AG04449 (cell line): ENCODE measurements around the gene TRIM15.

ENCODE experiments used
- CTCF ChIA-PET: fragments of 350-600 bp; formaldehyde crosslinking; extraction: SDS; loops from one replicate; lab custom pipeline; 2021; ENCODE audit warnings: antibody characterized with exemption; lab: Yijun Ruan, JAX
- POLR2A ChIA-PET: fragments of 400-600, 350-600 bp; formaldehyde crosslinking; extraction: SDS; loops from one replicate; lab custom pipeline; 2020; ENCODE audit warnings: antibody characterized with exemption, inconsistent platforms; lab: Yijun Ruan, JAX
- DNase-seq: peaks from one replicate; pipeline ENCODE4 v3.0.0-alpha.2; 2010; ENCODE audit warnings: low read depth, low spot score
- H3K4me3 ChIP-seq: 2 replicates; pipeline ENCODE4 v1.5.1; 2011; ENCODE audit warnings: low read depth, mild to moderate bottlenecking, control low read depth, low read length
- TF ChIP-seq, protein P1 (sequence below): IDR thresholded peaks from one replicate; pipeline ENCODE4 v1.5.1; 2011; ENCODE audit warnings: mild to moderate bottlenecking, moderate library complexity, low read length, control low read depth, inconsistent platforms; ENCODE audit not compliant: insufficient read depth; ENCODE audit errors: missing control alignments

The TRIM15 gene

DNA sequence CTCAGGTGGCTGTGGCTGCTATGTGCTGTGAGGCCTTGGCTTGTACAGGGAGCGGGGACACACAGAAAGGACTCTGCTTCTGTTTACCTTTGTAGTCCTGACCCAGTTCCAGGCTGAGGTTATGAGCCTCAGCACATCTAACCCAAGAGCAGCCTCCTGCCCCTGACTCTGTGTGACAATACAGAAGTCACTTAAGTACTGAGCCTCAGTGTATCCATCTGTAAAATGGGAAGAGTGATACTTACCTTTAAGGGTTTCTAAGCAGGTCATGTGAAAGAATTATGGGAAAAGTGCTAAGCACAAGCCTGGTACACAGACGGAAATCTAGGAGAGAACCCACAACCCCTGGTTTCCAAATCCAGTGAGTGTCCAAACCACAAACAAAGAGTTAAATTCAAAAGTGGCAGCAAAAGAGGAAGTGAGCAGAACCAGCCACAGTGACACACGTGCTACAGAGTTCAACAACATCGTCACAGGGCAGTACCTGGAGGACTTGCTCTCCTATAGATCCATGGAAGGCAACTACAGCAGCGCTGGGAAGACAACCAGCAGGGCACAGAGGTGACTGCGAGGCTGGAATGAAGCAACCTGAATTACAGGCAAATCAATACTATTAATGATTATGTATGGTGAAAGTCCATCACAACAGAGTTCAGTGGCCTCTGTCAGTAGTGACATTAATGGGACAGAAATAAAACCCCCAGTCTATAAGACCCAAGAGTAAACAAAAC is 37.4 kb downstream of the TRIM15 start:
- TF ChIP-seq, protein P1, sequence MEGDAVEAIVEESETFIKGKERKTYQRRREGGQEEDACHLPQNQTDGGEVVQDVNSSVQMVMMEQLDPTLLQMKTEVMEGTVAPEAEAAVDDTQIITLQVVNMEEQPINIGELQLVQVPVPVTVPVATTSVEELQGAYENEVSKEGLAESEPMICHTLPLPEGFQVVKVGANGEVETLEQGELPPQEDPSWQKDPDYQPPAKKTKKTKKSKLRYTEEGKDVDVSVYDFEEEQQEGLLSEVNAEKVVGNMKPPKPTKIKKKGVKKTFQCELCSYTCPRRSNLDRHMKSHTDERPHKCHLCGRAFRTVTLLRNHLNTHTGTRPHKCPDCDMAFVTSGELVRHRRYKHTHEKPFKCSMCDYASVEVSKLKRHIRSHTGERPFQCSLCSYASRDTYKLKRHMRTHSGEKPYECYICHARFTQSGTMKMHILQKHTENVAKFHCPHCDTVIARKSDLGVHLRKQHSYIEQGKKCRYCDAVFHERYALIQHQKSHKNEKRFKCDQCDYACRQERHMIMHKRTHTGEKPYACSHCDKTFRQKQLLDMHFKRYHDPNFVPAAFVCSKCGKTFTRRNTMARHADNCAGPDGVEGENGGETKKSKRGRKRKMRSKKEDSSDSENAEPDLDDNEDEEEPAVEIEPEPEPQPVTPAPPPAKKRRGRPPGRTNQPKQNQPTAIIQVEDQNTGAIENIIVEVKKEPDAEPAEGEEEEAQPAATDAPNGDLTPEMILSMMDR = no peak
- ChIA-PET CTCF (no interaction called here), POLR2A (no interaction called here)
- no peak overlapping the region for H3K4me3 ChIP-seq
- DNase-seq = no peak

DNA sequence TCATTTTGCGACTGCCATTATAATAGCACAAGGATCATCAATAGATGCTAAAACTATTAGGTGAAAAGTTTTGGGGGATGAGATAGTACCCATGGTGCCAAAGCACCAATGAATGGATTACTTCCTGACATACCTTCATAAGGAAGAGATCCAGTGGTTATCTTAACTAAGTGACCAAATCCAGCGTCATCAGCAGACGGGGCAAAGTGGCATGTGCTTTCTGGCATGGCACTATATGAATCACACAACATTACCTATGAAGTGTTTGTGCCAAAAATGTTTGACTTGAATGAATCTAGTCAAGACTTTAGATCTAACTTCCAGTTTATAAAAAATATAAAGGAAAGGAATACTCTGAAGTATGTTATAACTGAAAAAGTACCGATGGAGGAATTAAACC is 39.0 kb downstream of the TRIM15 start:
- TF ChIP-seq, protein P1 = no peak
- no peak for DNase-seq
- ChIA-PET CTCF (no interaction called here), POLR2A (no interaction called here)
- no peak overlapping the region for H3K4me3 ChIP-seq

DNA sequence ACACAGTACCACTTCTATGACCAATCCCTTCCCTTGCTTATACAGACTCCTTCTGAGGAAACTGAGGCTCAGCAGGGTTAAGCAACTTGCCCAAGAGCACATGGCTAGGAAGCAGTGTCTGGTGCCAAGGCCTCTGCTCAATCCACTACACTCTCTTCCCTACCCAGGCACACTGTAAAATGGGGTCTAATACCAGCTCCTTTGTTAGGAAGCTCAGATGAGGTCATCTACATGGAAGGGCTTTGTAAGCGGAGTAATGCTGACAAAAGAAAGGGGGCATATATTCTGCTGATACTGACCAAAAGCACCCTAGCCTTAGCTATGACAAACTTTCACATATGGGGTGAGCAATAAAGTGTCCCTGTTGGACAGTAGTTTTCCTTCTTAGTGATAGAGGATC is 40.8 kb downstream of the TRIM15 start:
- ChIA-PET CTCF (interaction anchor here (1.0 to 1.3 kb wide), 2 partner anchors 9 to 16 kb away, joined by 3 read pairs; partner anchors contain the start of gene TRIM26), POLR2A (no interaction called here)
- no peak overlapping the region for H3K4me3 ChIP-seq
- no peak for DNase-seq
- TF ChIP-seq, protein P1 = no peak

DNA sequence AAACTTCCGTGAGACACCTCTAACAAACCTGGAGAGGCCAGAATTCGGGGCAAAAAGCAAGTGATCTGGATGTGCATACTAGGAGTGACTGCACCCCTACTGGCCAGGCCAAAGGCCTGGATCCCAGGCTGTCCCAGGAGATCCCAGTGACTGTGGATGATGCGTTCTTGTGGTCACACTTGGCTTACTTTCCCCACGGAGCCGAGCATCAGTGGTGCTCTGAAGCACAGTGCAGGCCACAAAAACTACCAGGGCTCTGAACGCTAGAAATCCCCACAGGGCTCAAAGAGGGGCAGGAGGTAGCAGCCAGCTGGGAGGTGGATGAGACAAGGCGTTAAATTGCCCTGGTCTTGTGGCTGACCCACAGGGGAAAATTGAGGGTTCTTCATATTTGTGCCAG is 42.8 kb downstream of the TRIM15 start:
- no peak overlapping the region for H3K4me3 ChIP-seq
- TF ChIP-seq, protein P1 = no peak
- ChIA-PET POLR2A (no interaction called here), CTCF (interaction anchor here (1.1 to 4.7 kb wide), 3 partner anchors 10 to 16 kb away, joined by 3 to 35 read pairs (median 7); no protein-coding TSS in a partner anchor)
- no peak for DNase-seq

DNA sequence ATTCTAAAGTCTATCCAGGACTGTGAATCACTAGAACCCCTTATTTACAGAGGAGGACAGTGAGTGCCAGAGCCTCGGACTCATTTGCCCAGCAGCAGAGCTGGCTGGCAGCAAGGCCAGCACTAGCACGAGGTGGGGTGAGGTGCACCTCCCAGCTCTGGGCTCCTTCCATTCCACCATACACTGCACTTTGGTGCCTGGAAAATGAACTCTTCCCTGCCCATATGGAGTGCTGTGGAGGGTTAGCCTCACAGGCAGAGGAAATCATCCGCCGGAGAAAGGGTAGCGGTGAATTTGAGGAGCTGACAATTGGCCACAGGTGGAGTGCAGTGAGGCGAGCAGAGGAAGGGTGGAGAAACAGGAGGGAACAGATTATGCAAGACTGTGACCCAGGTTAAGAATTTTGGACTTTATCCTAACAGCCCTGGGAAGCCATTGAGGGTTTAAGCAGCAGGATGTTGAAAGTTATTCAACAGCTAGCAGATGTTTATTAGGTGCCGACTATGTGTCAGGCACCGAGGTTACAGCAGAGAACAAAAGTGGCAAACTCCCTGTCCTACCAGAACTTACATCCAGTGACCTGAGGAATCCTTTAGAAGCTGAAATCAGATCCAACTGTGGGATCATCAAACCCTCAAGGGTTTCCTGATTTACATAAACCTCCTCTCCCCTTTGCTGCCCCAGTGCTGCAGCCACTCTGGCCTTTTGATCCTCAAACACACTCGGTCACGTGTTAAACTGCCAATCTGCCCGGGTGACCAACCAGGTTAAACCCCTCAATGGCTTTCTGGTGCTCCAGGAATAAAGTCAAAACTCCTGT is 43.7 kb downstream of the TRIM15 start:
- TF ChIP-seq, protein P1 = no peak
- ChIA-PET CTCF (interaction anchor here (0.6 to 4.7 kb wide), 9 partner anchors 9 to 190 kb away, joined by 3 to 35 read pairs (median 4); no protein-coding TSS in a partner anchor), POLR2A (no interaction called here)
- H3K4me3 ChIP-seq = no peak overlapping the region; the same call in 1 of the 2 replicates
- no peak for DNase-seq
